Measurements from ENCODE around the gene ARGLU1.

GRCh38 chr13:106533943-106534638 lies 33.8 kb downstream of the ARGLU1 start:
- no peak for TF ChIP-seq CTCF (IDR thresholded peaks at IDR 0.05)
- no peak for TF ChIP-seq POLR2A (IDR thresholded peaks at IDR 0.05)
